GM18909 (cell line): Measurements from ENCODE around the gene RABGAP1L.
A peak's percentile ranks its signal among the peaks of the same experiment; 100 is the strongest.
"Not testable (repeated sequence)": the region's sequence is repeated elsewhere in the genome, so short reads cannot be mapped to it uniquely, and the experiment has no call there.

Experiments used
- ATAC-seq: cut with Tn5 transposase; IDR thresholded peaks from one replicate; pipeline ENCODE4 v1.9.1; 2021; ENCODE audit warnings: mild to moderate bottlenecking; ENCODE audit not compliant: unreplicated experiment, poor library complexity

The RABGAP1L gene

DNA sequence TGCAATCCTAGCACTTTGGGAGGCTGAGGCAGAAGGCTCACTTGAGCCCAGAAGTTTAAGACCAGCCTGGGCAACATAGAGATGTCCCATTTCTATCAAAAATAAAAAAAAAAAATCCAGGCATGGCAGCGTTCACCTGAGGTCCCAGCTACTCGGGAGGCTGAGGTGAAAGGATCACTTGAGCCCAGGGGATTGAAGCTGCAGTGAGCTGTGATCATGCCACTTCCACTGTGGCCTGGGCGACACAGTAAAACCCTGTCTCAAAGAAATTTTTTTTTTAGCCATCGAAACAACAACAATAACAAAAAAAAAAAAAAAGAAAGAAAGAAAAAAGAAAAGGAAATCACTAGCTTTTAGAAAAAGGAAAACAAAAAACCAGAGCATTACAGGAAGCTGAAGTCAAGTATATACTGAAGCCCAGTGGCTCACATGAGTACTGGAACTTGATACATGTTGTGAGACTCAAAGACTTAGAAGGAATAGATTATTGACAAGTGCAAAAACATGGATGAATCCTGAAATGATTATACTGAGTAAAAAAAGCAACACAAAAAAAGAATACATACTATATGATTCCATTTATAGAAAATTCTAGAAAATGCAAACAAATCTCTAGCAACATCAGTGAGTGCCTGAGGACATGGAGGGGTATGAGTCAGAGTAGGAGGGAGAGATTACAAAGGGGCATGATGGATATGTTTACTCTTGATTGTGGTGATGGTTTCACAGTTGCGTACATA is 6.1 kb upstream of the RABGAP1L start:
- ATAC-seq = peak; percentile 37

- no peak for ATAC-seq
These were observed 5.6 kb upstream of the RABGAP1L start for GRCh38 chr1:174153825-174154107.

DNA sequence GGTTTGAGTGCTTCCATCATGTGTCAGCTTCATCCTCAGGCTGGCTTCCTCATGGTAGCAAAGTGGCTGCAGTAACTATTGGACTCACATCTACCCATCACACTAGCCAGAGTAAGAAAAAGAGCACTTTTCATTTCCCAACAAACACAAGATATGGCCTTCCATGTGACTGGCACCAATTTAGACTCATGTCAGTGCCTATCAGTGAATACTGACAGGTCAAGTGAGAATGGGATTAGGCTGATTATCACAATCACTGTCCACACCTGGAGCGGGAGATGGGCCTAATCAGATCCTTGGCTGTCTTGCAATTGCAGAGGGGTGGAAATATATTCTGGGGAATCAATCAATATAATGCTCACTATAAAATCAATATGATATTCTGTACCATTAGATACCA is 2.9 kb upstream of the RABGAP1L start:
- no peak for ATAC-seq

GRCh38 chr1:174157157-174157806 is 2.0 kb upstream of the RABGAP1L start:
- ATAC-seq = peak; percentile 48

- no peak for ATAC-seq
These were observed 511 bp upstream of the RABGAP1L start for GRCh38 chr1:174158767-174159251.

- ATAC-seq = peak; percentile 20
These were observed 771 bp downstream of the RABGAP1L start for GRCh38 chr1:174160109-174160473.

GRCh38 chr1:174160603-174161002 is 1.3 kb downstream of the RABGAP1L start:
- ATAC-seq = no peak

- ATAC-seq = no peak
These were observed 2.5 kb downstream of the RABGAP1L start for GRCh38 chr1:174161813-174162212.

DNA sequence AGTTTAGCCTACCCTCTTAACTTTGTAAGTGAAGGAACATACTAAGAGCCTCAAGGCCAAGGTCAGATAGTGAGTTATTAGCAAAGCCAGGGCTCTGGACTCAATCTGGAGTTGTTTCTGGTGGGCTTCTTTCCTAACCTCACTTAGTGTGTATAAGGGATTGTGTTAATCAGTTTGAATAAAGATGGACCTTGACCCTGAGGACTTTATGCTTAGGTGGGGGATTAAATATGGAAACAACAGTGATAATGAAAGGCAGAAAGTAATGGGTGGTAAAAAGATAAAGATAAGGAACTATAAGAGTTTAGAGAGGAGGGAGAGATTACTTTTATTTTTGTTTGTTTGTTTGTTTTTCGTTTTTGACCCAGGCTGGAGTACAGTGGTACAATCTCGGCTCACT is 5.5 kb downstream of the RABGAP1L start:
- ATAC-seq = no peak

DNA sequence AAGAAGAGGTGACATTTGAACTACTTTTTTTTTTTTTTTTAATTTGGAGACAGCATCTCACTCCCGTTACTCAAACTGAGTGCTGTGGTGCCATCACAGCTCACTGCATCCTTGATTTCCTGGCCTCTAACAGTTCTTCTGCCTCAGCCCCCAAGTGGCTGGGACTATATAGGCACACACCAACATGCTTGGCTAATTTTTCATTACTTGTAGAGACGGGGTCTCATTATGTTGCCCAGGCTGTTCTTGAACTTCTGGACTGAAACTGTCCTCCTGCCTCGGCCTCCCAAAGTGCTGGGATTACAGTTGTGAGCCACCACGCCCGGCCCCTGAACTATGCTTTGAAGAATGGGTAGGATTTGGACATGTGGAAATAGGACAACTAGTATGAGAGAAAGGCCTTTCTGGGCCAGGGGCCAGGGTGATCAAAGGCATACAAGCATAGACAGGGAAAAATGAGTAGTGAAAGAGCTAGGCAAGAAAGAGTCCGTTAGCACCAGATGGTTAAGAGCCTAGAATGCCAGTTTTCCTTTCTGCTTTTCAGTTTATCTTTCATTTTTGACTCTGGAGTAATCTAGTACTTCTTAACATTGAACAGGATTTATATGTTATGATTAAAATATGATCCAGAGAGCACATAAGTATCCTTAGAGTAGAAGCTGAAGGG is 6.3 kb downstream of the RABGAP1L start:
- peak; percentile 34 for ATAC-seq

DNA sequence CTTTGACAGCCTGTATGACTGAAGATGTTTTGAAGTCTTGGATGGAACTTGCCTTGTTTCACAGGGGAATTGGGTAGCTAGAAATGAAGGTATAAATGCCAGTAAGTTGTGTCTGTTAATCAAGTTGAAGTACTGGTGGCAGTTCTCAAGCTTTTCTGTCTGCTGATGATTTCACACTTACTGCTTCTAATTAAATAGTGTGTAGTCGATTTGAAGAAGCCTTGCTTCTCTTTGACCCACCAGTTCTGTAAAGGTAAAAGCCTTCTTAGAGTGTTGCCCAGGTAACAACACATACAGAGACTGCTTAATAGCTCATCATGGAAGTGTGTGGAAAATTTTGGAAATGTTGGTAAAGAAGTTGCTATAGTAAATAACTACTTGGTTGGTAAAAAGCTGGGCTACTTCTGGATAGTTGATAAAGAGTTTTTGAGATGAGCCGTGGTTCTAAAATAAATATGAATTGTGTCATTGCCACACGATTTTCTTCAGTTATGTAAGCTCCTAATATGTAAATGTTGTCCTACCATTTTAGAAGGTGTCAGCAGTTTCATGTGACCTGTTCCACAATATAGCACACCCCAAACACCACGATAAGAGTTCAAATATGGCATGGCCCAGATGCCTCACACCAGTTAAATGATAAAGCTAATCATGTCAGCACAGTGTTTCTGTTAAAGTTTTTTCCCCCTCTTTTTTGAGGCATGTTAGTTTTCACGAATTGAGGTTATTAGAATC is 7.4 kb downstream of the RABGAP1L start:
- ATAC-seq = no peak

GRCh38 chr1:174167265-174167803 is 8.0 kb downstream of the RABGAP1L start:
- ATAC-seq = peak; percentile 28

DNA sequence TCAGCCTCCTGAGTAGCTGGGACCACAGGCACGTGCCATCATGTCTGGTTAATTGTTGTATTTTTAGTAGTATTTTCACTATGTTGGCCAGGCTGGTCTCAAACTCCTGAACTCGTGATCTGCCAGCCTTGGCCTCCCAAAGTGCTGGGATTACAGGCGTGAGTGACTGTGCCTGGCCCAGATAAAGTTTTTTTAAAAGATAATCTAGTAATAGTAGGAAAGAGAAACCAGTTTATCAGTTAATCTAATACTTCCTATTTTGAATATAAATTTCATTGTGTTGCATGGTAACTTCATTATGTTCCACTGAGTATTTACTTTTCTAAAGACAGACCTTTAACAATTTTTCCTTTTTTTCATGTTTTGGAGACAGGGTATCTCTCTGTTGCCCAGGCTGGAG is 10.0 kb downstream of the RABGAP1L start:
- no peak for ATAC-seq

DNA sequence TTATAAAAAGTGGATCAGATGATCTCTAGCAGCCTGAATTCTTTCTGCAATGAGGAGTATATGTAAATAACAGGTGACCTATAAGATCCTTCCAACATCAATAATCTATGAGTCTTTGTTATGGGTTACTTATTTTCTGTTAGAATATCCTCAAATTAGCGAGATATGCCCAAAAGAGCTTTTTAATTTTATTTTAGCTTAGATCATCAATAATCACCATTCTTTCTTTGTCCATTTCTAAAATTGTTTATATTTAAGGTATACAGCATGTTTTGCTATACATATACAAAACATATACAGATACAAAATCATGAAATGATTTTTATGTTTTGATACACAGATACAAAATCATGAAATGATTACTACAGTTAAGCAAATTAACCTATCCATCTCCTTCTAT is 11.8 kb downstream of the RABGAP1L start:
- ATAC-seq = no peak

GRCh38 chr1:174174461-174175329 is 15.4 kb downstream of the RABGAP1L start:
- ATAC-seq = no peak

DNA sequence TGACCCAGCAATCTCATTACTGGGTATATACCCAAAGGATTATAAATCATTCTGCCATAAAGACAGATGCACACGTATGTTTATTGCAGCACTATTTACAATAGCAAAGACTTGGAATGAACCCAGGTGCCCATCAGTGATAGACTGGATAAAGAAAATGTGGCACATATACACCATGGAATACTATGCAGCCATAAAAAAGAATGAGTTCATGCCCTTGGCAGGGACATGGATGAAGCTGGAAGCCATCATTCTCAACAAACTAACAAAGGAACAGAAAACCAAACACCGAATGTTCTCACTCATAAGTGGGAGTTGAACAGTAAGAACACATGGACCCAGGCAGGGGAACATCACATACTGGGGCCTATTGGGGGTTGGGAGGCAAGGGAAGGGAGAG is 19.1 kb downstream of the RABGAP1L start:
- not testable (repeated sequence) for ATAC-seq

GRCh38 chr1:174189428-174190062 is 30.2 kb downstream of the RABGAP1L start:
- no peak for ATAC-seq

- ATAC-seq = no peak
These were observed 31.4 kb downstream of the RABGAP1L start for GRCh38 chr1:174190691-174191199.

DNA sequence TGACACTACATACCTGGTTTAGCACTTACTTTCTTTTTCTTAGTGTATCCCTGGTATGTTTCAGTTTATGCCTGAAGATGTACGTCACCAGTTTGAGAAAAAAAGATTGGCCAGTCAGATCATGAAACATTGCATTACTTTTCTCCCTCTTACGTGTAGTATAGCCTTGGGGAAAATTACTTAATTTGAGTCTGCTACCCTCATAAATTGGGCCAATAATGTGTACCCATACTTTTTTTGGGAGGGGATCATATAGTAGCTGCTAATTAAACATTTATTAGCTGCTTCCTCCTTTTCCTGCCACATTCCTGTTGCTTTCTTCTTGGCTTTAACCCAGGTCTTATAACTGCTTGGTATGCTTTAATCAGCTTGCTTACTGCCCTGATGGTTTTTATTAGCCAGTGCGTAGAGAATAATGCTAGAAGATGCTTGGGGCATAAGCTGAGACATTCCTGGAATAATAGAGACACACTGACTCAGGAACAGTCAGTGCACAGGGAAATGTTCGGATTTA is 32.1 kb downstream of the RABGAP1L start:
- no peak for ATAC-seq
